Neural cell (in vitro differentiated cells): Measurements from ENCODE around the gene WNT7B. TPM values are rescaled to one million over a fixed set of nuclear protein-coding genes. Genes with fewer than 3 reads are reported as not detected.

ENCODE experiments used
- H2AFZ ChIP-seq: fragments of 200-600, 300-800 bp; sonication (generic), shearing (Covaris generic); 2 replicates; pipeline ENCODE4 v1.6.0; 2014; ENCODE audit warnings: low read depth, mild to moderate bottlenecking, antibody characterized with exemption, low read length, moderate library complexity
- H3F3A ChIP-seq: fragments of 200-600 bp; shearing (Covaris generic); 2 replicates; pipeline ENCODE4 v1.6.1; 2016; ENCODE audit warnings: mild to moderate bottlenecking, moderate library complexity, mixed read lengths, antibody characterized with exemption, low read length; ENCODE audit not compliant: insufficient read depth, poor library complexity, severe bottlenecking
- H3K27ac ChIP-seq: fragments of 200-600, 300-800 bp; sonication (generic), shearing (Covaris generic); 2 replicates; pipeline ENCODE4 v1.5.1; 2014; ENCODE audit warnings: mild to moderate bottlenecking, low read length, moderate library complexity
- H3K27me3 ChIP-seq: fragments of 300-800, 200-600 bp; sonication (generic), shearing (Covaris generic); 2 replicates; pipeline ENCODE4 v1.6.0; 2014; ENCODE audit warnings: mild to moderate bottlenecking, low read depth, low read length, moderate library complexity; ENCODE audit not compliant: insufficient read depth
- H3K36me3 ChIP-seq: fragments of 300-800, 200-600 bp; sonication (generic), shearing (Covaris generic); 2 replicates; pipeline ENCODE4 v1.5.1; 2014; ENCODE audit warnings: mild to moderate bottlenecking, antibody characterized with exemption, low read length, moderate library complexity; ENCODE audit not compliant: insufficient read depth
- H3K4me2 ChIP-seq: fragments of 300-800, 200-600 bp; sonication (generic), shearing (Covaris generic); 2 replicates; pipeline ENCODE4 v1.6.0; 2014; ENCODE audit warnings: mild to moderate bottlenecking, low read length
- H3K4me3 ChIP-seq: fragments of 300-800, 200-600 bp; sonication (generic), shearing (Covaris generic); 2 replicates; pipeline ENCODE4 v1.5.1; 2014; ENCODE audit warnings: mild to moderate bottlenecking, low read length, moderate library complexity
- H3K79me2 ChIP-seq: fragments of 200-600 bp; shearing (Covaris generic); replicated peaks from 2 replicates; pipeline ENCODE4 v1.6.0; 2014; ENCODE audit warnings: mild to moderate bottlenecking, low read length, moderate library complexity; ENCODE audit not compliant: insufficient read depth
- H3K9ac ChIP-seq: fragments of 300-800, 200-600 bp; sonication (generic), shearing (Covaris generic); 2 replicates; pipeline ENCODE4 v1.6.1; 2016; ENCODE audit warnings: mild to moderate bottlenecking, low read length, mixed read lengths
- H3K9me2 ChIP-seq: fragments of 200-600 bp; shearing (Covaris generic); 2 replicates; pipeline ENCODE4 v1.6.1; 2016; ENCODE audit warnings: mild to moderate bottlenecking, low read length, mixed read lengths; ENCODE audit not compliant: insufficient read depth
- H3K9me3 ChIP-seq: fragments of 200-600, 300-800 bp; sonication (generic), shearing (Covaris generic); 2 replicates; pipeline ENCODE4 v1.6.1; 2016; ENCODE audit warnings: mild to moderate bottlenecking, mixed run types, low read length, moderate library complexity, mixed read lengths
- H4K20me1 ChIP-seq: fragments of 200-600 bp; shearing (Covaris generic); 2 replicates; pipeline ENCODE4 v1.6.1; 2016; ENCODE audit warnings: mild to moderate bottlenecking, mixed run types; ENCODE audit not compliant: insufficient read depth
- CTCF ChIP-seq: fragments of 450-650 bp; IDR thresholded peaks from 2 replicates; pipeline ENCODE4 v1.5.1; 2014; ENCODE audit warnings: antibody characterized with exemption, mild to moderate bottlenecking, moderate library complexity; ENCODE audit not compliant: poor library complexity, severe bottlenecking
- EP300 ChIP-seq: fragments of 450-650 bp; conservative IDR thresholded peaks from 2 replicates; pipeline ENCODE4 v1.6.1; 2014; ENCODE audit warnings: antibody characterized with exemption, mild to moderate bottlenecking, moderate library complexity; ENCODE audit not compliant: poor library complexity, severe bottlenecking
- EZH2 ChIP-seq: fragments of 200-600, 300-800 bp; shearing (Covaris generic), sonication (generic); IDR thresholded peaks from 2 replicates; pipeline ENCODE4 v1.6.1; 2014; ENCODE audit warnings: antibody characterized with exemption, low read length, borderline replicate concordance, mild to moderate bottlenecking; ENCODE audit not compliant: insufficient read depth, poor library complexity, severe bottlenecking
- MXI1 ChIP-seq: fragments of 450-650 bp; conservative IDR thresholded peaks from 2 replicates; pipeline ENCODE4 v1.6.1; 2014; ENCODE audit warnings: antibody characterized with exemption, mild to moderate bottlenecking; ENCODE audit not compliant: poor library complexity, severe bottlenecking
- POLR2AphosphoS5 ChIP-seq: IDR thresholded peaks from 2 replicates; pipeline ENCODE4 v1.6.1; 2012
- RAD21 ChIP-seq: fragments of 450-650 bp; conservative IDR thresholded peaks from 2 replicates; pipeline ENCODE4 v1.6.1; 2014; ENCODE audit warnings: antibody characterized with exemption, mild to moderate bottlenecking, moderate library complexity
- SMC3 ChIP-seq: fragments of 450-650 bp; conservative IDR thresholded peaks from 2 replicates; pipeline ENCODE4 v1.6.1; 2014; ENCODE audit warnings: antibody characterized with exemption, mild to moderate bottlenecking, moderate library complexity; ENCODE audit not compliant: poor library complexity
- TAF1 ChIP-seq: IDR thresholded peaks from 2 replicates; pipeline ENCODE4 v1.6.1; 2012; ENCODE audit warnings: low read depth
- polyA plus RNA-seq: library from polyadenylated mRNA; depleted of rRNA; stranded (reverse); fragments of >200 nt; gene quantifications from 2 replicates; pipeline ENCODE4 v1.2.3, GENCODE V29; 2014
- TF ChIP-seq, protein P1 (sequence below): IDR thresholded peaks from 2 replicates; pipeline ENCODE4 v1.6.1; 2012; ENCODE audit warnings: borderline replicate concordance

WNT7B gene
- polyA plus RNA-seq, 1 donor from 2014 or later = 0.16 TPM

GRCh38 chr22:46011627-46012181, 34.7 kb upstream of the WNT7B start:
- no peak overlapping the region for H3K9ac ChIP-seq
- peaks cover 29% of the 10 kb centered on the region for H3K27me3 ChIP-seq
- H3K79me2 ChIP-seq = no peaks in the 10 kb centered on the region
- no peaks in the 10 kb centered on the region for H3K9me2 ChIP-seq
- no peak overlapping the region for H2AFZ ChIP-seq
- H3K4me2 ChIP-seq = no peak overlapping the region
- H3K4me3 ChIP-seq = no peak overlapping the region
- TF ChIP-seq TAF1 (no peak), RAD21 (no peak), EP300 (no peak), SMC3 (no peak), EZH2 (no peak), MXI1 (no peak)
- TF ChIP-seq, protein P1, sequence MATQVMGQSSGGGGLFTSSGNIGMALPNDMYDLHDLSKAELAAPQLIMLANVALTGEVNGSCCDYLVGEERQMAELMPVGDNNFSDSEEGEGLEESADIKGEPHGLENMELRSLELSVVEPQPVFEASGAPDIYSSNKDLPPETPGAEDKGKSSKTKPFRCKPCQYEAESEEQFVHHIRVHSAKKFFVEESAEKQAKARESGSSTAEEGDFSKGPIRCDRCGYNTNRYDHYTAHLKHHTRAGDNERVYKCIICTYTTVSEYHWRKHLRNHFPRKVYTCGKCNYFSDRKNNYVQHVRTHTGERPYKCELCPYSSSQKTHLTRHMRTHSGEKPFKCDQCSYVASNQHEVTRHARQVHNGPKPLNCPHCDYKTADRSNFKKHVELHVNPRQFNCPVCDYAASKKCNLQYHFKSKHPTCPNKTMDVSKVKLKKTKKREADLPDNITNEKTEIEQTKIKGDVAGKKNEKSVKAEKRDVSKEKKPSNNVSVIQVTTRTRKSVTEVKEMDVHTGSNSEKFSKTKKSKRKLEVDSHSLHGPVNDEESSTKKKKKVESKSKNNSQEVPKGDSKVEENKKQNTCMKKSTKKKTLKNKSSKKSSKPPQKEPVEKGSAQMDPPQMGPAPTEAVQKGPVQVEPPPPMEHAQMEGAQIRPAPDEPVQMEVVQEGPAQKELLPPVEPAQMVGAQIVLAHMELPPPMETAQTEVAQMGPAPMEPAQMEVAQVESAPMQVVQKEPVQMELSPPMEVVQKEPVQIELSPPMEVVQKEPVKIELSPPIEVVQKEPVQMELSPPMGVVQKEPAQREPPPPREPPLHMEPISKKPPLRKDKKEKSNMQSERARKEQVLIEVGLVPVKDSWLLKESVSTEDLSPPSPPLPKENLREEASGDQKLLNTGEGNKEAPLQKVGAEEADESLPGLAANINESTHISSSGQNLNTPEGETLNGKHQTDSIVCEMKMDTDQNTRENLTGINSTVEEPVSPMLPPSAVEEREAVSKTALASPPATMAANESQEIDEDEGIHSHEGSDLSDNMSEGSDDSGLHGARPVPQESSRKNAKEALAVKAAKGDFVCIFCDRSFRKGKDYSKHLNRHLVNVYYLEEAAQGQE = no peak
- H3K9me3 ChIP-seq = peaks cover 8% of the 10 kb centered on the region
- H4K20me1 ChIP-seq = no peaks in the 10 kb centered on the region
- no peak overlapping the region for H3K27ac ChIP-seq
- no peaks in the 10 kb centered on the region for H3K36me3 ChIP-seq
- no peaks in the 10 kb centered on the region for H3F3A ChIP-seq

DNA sequence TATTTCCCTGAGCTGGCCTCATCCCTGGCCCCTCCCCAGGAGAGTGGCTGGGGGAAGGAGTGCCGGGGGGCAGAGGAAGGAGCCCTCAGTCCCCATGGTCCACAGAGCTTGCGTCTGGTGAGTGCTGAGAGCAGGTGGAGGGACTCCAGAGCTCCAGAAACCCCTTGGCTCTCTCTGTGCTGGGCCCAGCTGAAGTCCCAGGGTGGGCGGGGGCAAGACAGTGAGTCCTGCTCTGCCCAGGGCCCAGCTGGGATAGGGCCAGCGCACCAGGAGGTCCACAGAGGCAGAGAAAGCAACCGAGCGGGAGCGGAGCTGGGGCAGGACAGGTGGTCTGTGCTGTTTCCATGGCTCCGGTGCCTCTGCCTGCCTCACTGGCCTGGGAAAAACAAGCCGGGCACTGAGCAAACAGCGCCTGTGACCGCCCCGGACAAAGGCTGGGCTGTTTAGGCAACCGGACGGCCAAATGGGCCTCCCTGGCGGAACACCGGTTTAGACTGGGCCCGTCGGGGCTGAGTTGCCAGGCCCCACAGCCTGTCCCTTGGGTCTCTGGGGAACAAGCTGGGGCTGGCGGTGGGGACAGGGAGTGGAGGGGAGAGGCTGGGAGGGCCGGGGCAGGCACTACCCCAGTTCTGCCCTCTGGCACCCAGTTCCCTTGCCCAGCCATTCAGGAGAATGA, 34.1 kb upstream of the WNT7B start:
- H3K9ac ChIP-seq = no peak overlapping the region

More for the DNA sequence above, 34.1 kb upstream of the WNT7B start:
- no peaks in the 10 kb centered on the region for H3K9me2 ChIP-seq
- no peak overlapping the region for H3K4me2 ChIP-seq
- H3F3A ChIP-seq = no peaks in the 10 kb centered on the region
- no peak overlapping the region for H2AFZ ChIP-seq
- no peaks in the 10 kb centered on the region for H3K79me2 ChIP-seq
- H3K36me3 ChIP-seq = no peaks in the 10 kb centered on the region
- no peak overlapping the region for H3K4me3 ChIP-seq
- H3K9me3 ChIP-seq = peaks cover 8% of the 10 kb centered on the region
- TF ChIP-seq TAF1 (no peak), CTCF (no peak), POLR2AphosphoS5 (no peak), EZH2 (no peak), MXI1 (no peak), SMC3 (no peak), RAD21 (no peak), EP300 (no peak)
- TF ChIP-seq, protein P1 = no peak
- no peak overlapping the region for H3K27ac ChIP-seq
- H3K27me3 ChIP-seq = peaks cover 29% of the 10 kb centered on the region
- no peaks in the 10 kb centered on the region for H4K20me1 ChIP-seq
